ENCODE measurements around the gene TMEM165. TPM values are rescaled to one million over a fixed set of nuclear protein-coding genes. Genes with fewer than 3 reads are reported as not detected.

Gene TMEM165
- polyA plus RNA-seq, 1 donor (not counting 4 experiments of a cell fraction or from before 2014, with no cell fraction given) = 132 TPM

DNA sequence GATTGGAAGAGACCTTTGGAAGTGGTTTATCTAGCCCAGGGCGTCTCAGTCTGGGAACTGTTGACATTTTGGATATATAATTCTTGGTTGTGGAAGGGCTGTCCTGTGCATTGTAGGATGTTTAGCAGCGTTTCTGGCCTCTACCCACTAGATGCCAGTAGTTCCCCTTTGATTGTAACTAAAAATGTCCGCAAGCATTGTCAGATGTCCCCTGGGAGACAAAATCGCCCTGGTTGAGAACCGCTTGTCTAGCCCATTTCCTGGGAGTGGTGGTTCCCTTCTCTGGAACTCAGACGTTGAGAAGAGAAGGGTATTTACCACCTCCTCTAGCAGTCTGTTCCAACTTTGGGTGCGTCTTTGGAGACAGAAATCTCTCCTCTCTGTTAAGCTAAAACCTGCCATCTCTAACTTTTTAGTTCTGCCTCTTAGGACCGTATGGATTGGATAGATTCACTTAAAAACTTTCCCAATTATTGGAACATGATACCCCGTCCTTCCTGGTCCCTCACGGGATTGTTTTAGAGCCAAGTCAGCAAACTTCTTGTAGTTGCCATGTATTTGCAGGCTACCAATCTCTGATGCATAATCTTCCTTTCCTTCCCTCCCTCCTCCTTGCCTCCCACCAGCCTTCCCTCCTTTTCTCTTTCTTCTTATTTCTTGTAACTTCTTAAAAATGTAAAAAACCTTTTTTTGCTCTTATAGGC is 13.9 kb downstream of the TMEM165 start:
- no peaks in the 10 kb centered on the region for H3K9me3 ChIP-seq (ENCODE audit: control insufficient read depth, low read depth, low read length)
- H2AFZ ChIP-seq (ENCODE audit: control insufficient read depth, low read length) = no peak overlapping the region
- no peaks in the 10 kb centered on the region for H3K4me1 ChIP-seq (ENCODE audit: control insufficient read depth, extremely low read depth, insufficient read depth, low read length)
- no peak overlapping the region for H3K9ac ChIP-seq (ENCODE audit: control insufficient read depth, extremely low read depth, insufficient read depth, low read length)
- H3K4me2 ChIP-seq (ENCODE audit: control insufficient read depth, extremely low read depth, insufficient read depth, low read depth, low read length) = no peak overlapping the region
- TF ChIP-seq, protein P1, sequence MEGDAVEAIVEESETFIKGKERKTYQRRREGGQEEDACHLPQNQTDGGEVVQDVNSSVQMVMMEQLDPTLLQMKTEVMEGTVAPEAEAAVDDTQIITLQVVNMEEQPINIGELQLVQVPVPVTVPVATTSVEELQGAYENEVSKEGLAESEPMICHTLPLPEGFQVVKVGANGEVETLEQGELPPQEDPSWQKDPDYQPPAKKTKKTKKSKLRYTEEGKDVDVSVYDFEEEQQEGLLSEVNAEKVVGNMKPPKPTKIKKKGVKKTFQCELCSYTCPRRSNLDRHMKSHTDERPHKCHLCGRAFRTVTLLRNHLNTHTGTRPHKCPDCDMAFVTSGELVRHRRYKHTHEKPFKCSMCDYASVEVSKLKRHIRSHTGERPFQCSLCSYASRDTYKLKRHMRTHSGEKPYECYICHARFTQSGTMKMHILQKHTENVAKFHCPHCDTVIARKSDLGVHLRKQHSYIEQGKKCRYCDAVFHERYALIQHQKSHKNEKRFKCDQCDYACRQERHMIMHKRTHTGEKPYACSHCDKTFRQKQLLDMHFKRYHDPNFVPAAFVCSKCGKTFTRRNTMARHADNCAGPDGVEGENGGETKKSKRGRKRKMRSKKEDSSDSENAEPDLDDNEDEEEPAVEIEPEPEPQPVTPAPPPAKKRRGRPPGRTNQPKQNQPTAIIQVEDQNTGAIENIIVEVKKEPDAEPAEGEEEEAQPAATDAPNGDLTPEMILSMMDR (optimal IDR thresholded peaks at IDR 0.05 in 1 of 3, IDR thresholded peaks at IDR 0.05 in 1 of 3, conservative IDR thresholded peaks at IDR 0.05 in 1 of 3; ENCODE audit: extremely low read depth in 1 of 3, insufficient read depth in 2 of 3, low read length in 3 of 3) = no peak
- TF ChIP-seq EZH2 (IDR thresholded peaks at IDR 0.05; ENCODE audit: low read length) = no peak
- H3K9me1 ChIP-seq (ENCODE audit: control insufficient read depth, extremely low read depth, insufficient read depth, low read length) = no peaks in the 10 kb centered on the region
- DNase-seq (ENCODE audit: low read depth, low spot score) = no peak
- FAIRE-seq = no peak
- dilution Hi-C loops (cut with MboI; ENCODE audit: extremely low pct_ligation_motif_present, low sequenced_read_pairs) = no loop called here
- H3K4me3 ChIP-seq (ENCODE audit: control insufficient read depth in 2 of 3, extremely low read depth in 1 of 3, insufficient read depth in 2 of 3, low read depth in 1 of 3, low read length in 3 of 3) = no peak overlapping the region
- no peaks in the 10 kb centered on the region for H3K27me3 ChIP-seq (ENCODE audit: control insufficient read depth, extremely low read depth, insufficient read depth, low read length)
- peaks cover 15 to 16% of the 10 kb centered on the region in 2 experiments for H3K36me3 ChIP-seq (ENCODE audit: control insufficient read depth in 2 of 2, extremely low read depth in 1 of 2, insufficient read depth in 2 of 2, low read length in 2 of 2)
- H3K27ac ChIP-seq (ENCODE audit: control insufficient read depth, insufficient read depth, low read length) = no peak overlapping the region
- peaks cover 20% of the 10 kb centered on the region for H4K20me1 ChIP-seq (ENCODE audit: control insufficient read depth, extremely low read depth, insufficient read depth, low read length)
- H3K79me2 ChIP-seq (ENCODE audit: control insufficient read depth, insufficient read depth, low read length) = peaks cover 83% of the 10 kb centered on the region

DNA sequence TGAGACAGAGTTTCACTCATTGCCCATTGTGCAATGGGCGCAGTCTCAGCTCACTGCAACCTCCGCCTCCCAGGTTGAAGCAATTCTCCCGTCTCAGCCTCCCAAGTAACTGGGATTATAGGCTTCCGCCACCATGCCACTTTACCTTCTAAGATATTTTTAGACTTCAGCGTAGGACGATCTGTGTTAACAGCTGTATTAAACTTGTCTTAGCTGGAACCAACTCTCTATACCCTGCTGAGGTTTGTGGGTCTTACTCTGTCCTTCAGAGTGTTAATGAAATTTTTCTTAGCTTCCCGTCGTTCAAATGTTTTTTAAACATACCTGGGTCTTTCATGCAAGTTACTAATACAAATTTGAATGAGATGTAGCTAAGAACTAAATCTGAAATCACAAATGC is 14.7 kb downstream of the TMEM165 start:
- Histone ChIP-seq H3K27me3 (ENCODE audit: control insufficient read depth, extremely low read depth, insufficient read depth, low read length) (no peaks in the 10 kb centered on the region), H3K27ac (ENCODE audit: control insufficient read depth, insufficient read depth, low read length) (no peak overlapping the region), H3K4me3 (ENCODE audit: control insufficient read depth in 2 of 3, extremely low read depth in 1 of 3, insufficient read depth in 2 of 3, low read depth in 1 of 3, low read length in 3 of 3) (no peak overlapping the region), H3K9me1 (ENCODE audit: control insufficient read depth, extremely low read depth, insufficient read depth, low read length) (no peaks in the 10 kb centered on the region), H4K20me1 (ENCODE audit: control insufficient read depth, extremely low read depth, insufficient read depth, low read length) (peaks cover 15% of the 10 kb centered on the region), H3K9me3 (ENCODE audit: control insufficient read depth, low read depth, low read length) (no peaks in the 10 kb centered on the region), H2AFZ (ENCODE audit: control insufficient read depth, low read length) (no peak overlapping the region), H3K36me3 (ENCODE audit: control insufficient read depth in 2 of 2, extremely low read depth in 1 of 2, insufficient read depth in 2 of 2, low read length in 2 of 2) (peaks cover 13% of the 10 kb centered on the region in 2 experiments), H3K4me2 (ENCODE audit: control insufficient read depth, extremely low read depth, insufficient read depth, low read depth, low read length) (no peak overlapping the region), H3K9ac (ENCODE audit: control insufficient read depth, extremely low read depth, insufficient read depth, low read length) (no peak overlapping the region), H3K79me2 (ENCODE audit: control insufficient read depth, insufficient read depth, low read length) (peaks cover 82% of the 10 kb centered on the region), H3K4me1 (ENCODE audit: control insufficient read depth, extremely low read depth, insufficient read depth, low read length) (no peaks in the 10 kb centered on the region)
- no peak for TF ChIP-seq EZH2 (IDR thresholded peaks at IDR 0.05; ENCODE audit: low read length)
- TF ChIP-seq, protein P1 (optimal IDR thresholded peaks at IDR 0.05 in 1 of 3, IDR thresholded peaks at IDR 0.05 in 1 of 3, conservative IDR thresholded peaks at IDR 0.05 in 1 of 3; ENCODE audit: extremely low read depth in 1 of 3, insufficient read depth in 2 of 3, low read length in 3 of 3) = no peak
- dilution Hi-C loops (cut with MboI; ENCODE audit: extremely low pct_ligation_motif_present, low sequenced_read_pairs) = no loop called here
- FAIRE-seq = no peak
- no peak for DNase-seq (ENCODE audit: low read depth, low spot score)

Data from keratinocyte (primary cell).